ENCODE measurements around the gene NIT2.
A peak's percentile ranks its signal among the peaks of the same experiment; 100 is the strongest.
"Not testable (repeated sequence)": the region's sequence is repeated elsewhere in the genome, so short reads cannot be mapped to it uniquely, and the experiment has no call there.

NIT2 gene

GRCh38 chr3:100334488-100335351 is at the start of gene NIT2:
NIT2 (plus strand) TSS chr3:100334757; CDS start chr3:100334792, 35 bp downstream.
- DNase-seq (ENCODE audit: low spot score) = peak; percentile 74

- no peak for DNase-seq (ENCODE audit: low spot score)
Measured at GRCh38 chr3:100288288-100288894, 46.2 kb upstream of the NIT2 start.

GRCh38 chr3:100289339-100289738 is 45.2 kb upstream of the NIT2 start:
- DNase-seq (ENCODE audit: low spot score) = peak; percentile 80

- DNase-seq (ENCODE audit: low spot score) = no peak
Measured at GRCh38 chr3:100295089-100295488, 39.5 kb upstream of the NIT2 start.

GRCh38 chr3:100297784-100298183 is 36.8 kb upstream of the NIT2 start:
- DNase-seq (ENCODE audit: low spot score) = no peak

- no peak for DNase-seq (ENCODE audit: low spot score)
Measured at GRCh38 chr3:100299016-100299415, 35.5 kb upstream of the NIT2 start.

GRCh38 chr3:100306695-100307094 is 27.9 kb upstream of the NIT2 start:
- no peak for DNase-seq (ENCODE audit: low spot score)

GRCh38 chr3:100310355-100310965 is 24.1 kb upstream of the NIT2 start:
- DNase-seq (ENCODE audit: low spot score) = no peak

GRCh38 chr3:100311011-100311410 is 23.5 kb upstream of the NIT2 start:
- DNase-seq (ENCODE audit: low spot score) = no peak

GRCh38 chr3:100316641-100317069 is 17.9 kb upstream of the NIT2 start:
- peak; percentile 78 for DNase-seq (ENCODE audit: low spot score)

GRCh38 chr3:100317912-100318311 is 16.6 kb upstream of the NIT2 start:
- no peak for DNase-seq (ENCODE audit: low spot score)

- no peak for DNase-seq (ENCODE audit: low spot score)
Measured at GRCh38 chr3:100319951-100320350, 14.6 kb upstream of the NIT2 start.

- no peak for DNase-seq (ENCODE audit: low spot score)
Measured at GRCh38 chr3:100324044-100324443, 10.5 kb upstream of the NIT2 start.

GRCh38 chr3:100325827-100326226 is 8.7 kb upstream of the NIT2 start:
- no peak for DNase-seq (ENCODE audit: low spot score)

GRCh38 chr3:100327377-100327776 is 7.2 kb upstream of the NIT2 start:
- DNase-seq (ENCODE audit: low spot score) = not testable (repeated sequence)

- DNase-seq (ENCODE audit: low spot score) = no peak
Measured at GRCh38 chr3:100329800-100330489, 4.6 kb upstream of the NIT2 start.

GRCh38 chr3:100330651-100331050 is 3.9 kb upstream of the NIT2 start:
- no peak for DNase-seq (ENCODE audit: low spot score)

- DNase-seq (ENCODE audit: low spot score) = no peak
Measured at GRCh38 chr3:100331660-100332059, 2.9 kb upstream of the NIT2 start.

GRCh38 chr3:100333051-100333450 is 1.5 kb upstream of the NIT2 start:
- DNase-seq (ENCODE audit: low spot score) = no peak

- DNase-seq (ENCODE audit: low spot score) = no peak
Measured at GRCh38 chr3:100333970-100334487, 528 bp upstream of the NIT2 start.

- DNase-seq (ENCODE audit: low spot score) = peak; percentile 28
Measured at GRCh38 chr3:100335434-100335833, 877 bp downstream of the NIT2 start.

- not testable (repeated sequence) for DNase-seq (ENCODE audit: low spot score)
Measured at GRCh38 chr3:100336229-100336628, 1.7 kb downstream of the NIT2 start.

Data from hematopoietic multipotent progenitor cell treated with erythropoietin and hydrocortisone succinate and interleukin-3 and kit ligand, for 17 days (in vitro differentiated cells).